AG09309 (cell line): ENCODE data around the gene HAUS8.

Experiments
- DNase-seq: peaks from one replicate; pipeline ENCODE4 v3.0.0-alpha.2; 2010; ENCODE audit warnings: low read depth
- H3K4me3 ChIP-seq: 2 replicates; pipeline ENCODE4 v1.5.1; 2011; ENCODE audit warnings: mild to moderate bottlenecking, low read depth, low read length, moderate library complexity; ENCODE audit not compliant: control insufficient read depth
- CTCF ChIP-seq: IDR thresholded peaks from 2 replicates; pipeline ENCODE4 v1.5.1; 2011; ENCODE audit warnings: mild to moderate bottlenecking, low read depth, low read length, inconsistent platforms; ENCODE audit not compliant: insufficient read depth, control insufficient read depth; ENCODE audit errors: missing control alignments

The HAUS8 gene

GRCh38 chr19:17005000-17005399, 70.3 kb downstream of the HAUS8 start:
- no peak for TF ChIP-seq CTCF
- H3K4me3 ChIP-seq: no peak overlapping the region
- no peak for DNase-seq

GRCh38 chr19:17004386-17004785, 70.9 kb downstream of the HAUS8 start:
- H3K4me3 ChIP-seq: no peak overlapping the region
- DNase-seq: no peak
- TF ChIP-seq CTCF: no peak

GRCh38 chr19:17002455-17002854, 72.8 kb downstream of the HAUS8 start:
- H3K4me3 ChIP-seq: no peak overlapping the region
- no peak for DNase-seq
- no peak for TF ChIP-seq CTCF

GRCh38 chr19:17001603-17002183, 73.6 kb downstream of the HAUS8 start:
- no peak for TF ChIP-seq CTCF
- DNase-seq: no peak
- H3K4me3 ChIP-seq: no peak overlapping the region
